Endothelial cell of umbilical vein (primary cell): ENCODE measurements around the gene UBE2H. TPM values are rescaled to one million over a fixed set of nuclear protein-coding genes. Genes with fewer than 3 reads are reported as not detected.

ENCODE experiments used
- BruUV-seq: library from RNA; stranded (reverse); fragments of 400-500 nt; replicated peaks from 2 replicates; lab custom pipeline; 2021; lab: Mats Ljungman, UMichigan
- CTCF ChIA-PET: fragments of 300-600, 350-600 bp; sonication (Branson Sonifier 250); formaldehyde crosslinking; loops from one replicate; lab custom pipeline; 2021; ENCODE audit warnings: antibody characterized with exemption, inconsistent platforms; lab: Charles Lee
- POLR2A ChIA-PET: fragments of 300-600, 350-600 bp; sonication (Branson Sonifier 250); formaldehyde crosslinking; loops from one replicate; lab custom pipeline; 2021; ENCODE audit warnings: antibody characterized with exemption, inconsistent platforms; lab: Charles Lee
- DNase-seq: peaks from one replicate; pipeline ENCODE4 v3.0.0-alpha.2; 2011; ENCODE audit warnings: low read depth, low spot score
- FAIRE-seq: peaks from 2 replicates; lab custom pipeline; 2011; peaks lifted over from hg19 to GRCh38; lab: Jason Lieb, UNC
- H2AFZ ChIP-seq: 2 replicates; pipeline ENCODE4 v1.6.0; 2012; ENCODE audit warnings: low read depth, low read length, control low read depth, inconsistent platforms
- H3K27ac ChIP-seq: 2 replicates; pipeline ENCODE4 v1.5.1; 2011; ENCODE audit warnings: low read depth, mild to moderate bottlenecking, control low read depth, low read length, moderate library complexity; ENCODE audit not compliant: insufficient read depth
- H3K27me3 ChIP-seq, 2 experiments: 2 replicates each; pipeline versions ENCODE4 v1.6.0 to v1.6.1; 2011; ENCODE audit warnings: low read length in 2 of 2, mixed read lengths in 1 of 2; ENCODE audit not compliant: control insufficient read depth in 2 of 2, insufficient read depth in 2 of 2
- H3K36me3 ChIP-seq, 2 experiments: 2 replicates in 1 of 2; 3 replicates in 1 of 2; pipeline ENCODE4 v1.5.1; 2011; ENCODE audit warnings: low read length in 2 of 2, mild to moderate bottlenecking in 1 of 2, moderate library complexity in 1 of 2; ENCODE audit not compliant: control insufficient read depth in 2 of 2, insufficient read depth in 2 of 2; ENCODE audit errors: extremely low read depth in 1 of 2
- H3K4me1 ChIP-seq: 3 replicates; pipeline ENCODE4 v1.5.1; 2011; ENCODE audit warnings: mild to moderate bottlenecking, low read length; ENCODE audit not compliant: control insufficient read depth, insufficient read depth; ENCODE audit errors: extremely low read depth
- H3K4me2 ChIP-seq: 2 replicates; pipeline ENCODE4 v1.6.1; 2011; ENCODE audit warnings: low read length, control low read depth, mixed read lengths; ENCODE audit not compliant: insufficient read depth
- H3K4me3 ChIP-seq, 3 experiments: fragments of 200-600 bp in 1 of 3; sonication (generic), shearing (Covaris generic) in 1 of 3; replicated peaks in 1 of 3; 2 replicates each; pipeline ENCODE4 v1.5.1; 2011 to 2016; ENCODE audit warnings: control low read depth in 3 of 3, low read length in 3 of 3, mild to moderate bottlenecking in 2 of 3, inconsistent platforms in 1 of 3, low read depth in 1 of 3, moderate library complexity in 1 of 3; ENCODE audit not compliant: insufficient read depth in 1 of 3
- H3K79me2 ChIP-seq: 2 replicates; pipeline ENCODE4 v1.6.0; 2012; ENCODE audit warnings: low read length, inconsistent platforms; ENCODE audit not compliant: control insufficient read depth, insufficient read depth
- H3K9ac ChIP-seq: replicated peaks from 2 replicates; pipeline ENCODE3; 2011; ENCODE audit warnings: low read length, control low read depth; ENCODE audit not compliant: insufficient read depth; ENCODE audit errors: extremely low read depth
- H3K9me1 ChIP-seq: replicated peaks from 3 replicates; pipeline ENCODE4 v1.6.0; 2011; ENCODE audit warnings: mild to moderate bottlenecking, low read length; ENCODE audit not compliant: control insufficient read depth, insufficient read depth; ENCODE audit errors: extremely low read depth
- H3K9me3 ChIP-seq: replicated peaks from 2 replicates; pipeline ENCODE4 v1.5.1; 2012; ENCODE audit warnings: low read length, inconsistent platforms; ENCODE audit not compliant: control insufficient read depth, insufficient read depth
- H4K20me1 ChIP-seq: replicated peaks from 2 replicates; pipeline ENCODE3; 2011; ENCODE audit warnings: mild to moderate bottlenecking, low read length; ENCODE audit not compliant: control insufficient read depth, insufficient read depth; ENCODE audit errors: extremely low read depth
- EZH2 ChIP-seq: IDR thresholded peaks from 2 replicates; pipeline ENCODE4 v1.6.1; 2012; ENCODE audit warnings: borderline replicate concordance, low read depth, mild to moderate bottlenecking, moderate library complexity, low read length, inconsistent platforms; ENCODE audit not compliant: severe bottlenecking
- FOS ChIP-seq: IDR thresholded peaks from 2 replicates; pipeline ENCODE4 v1.6.1; 2011; ENCODE audit warnings: mild to moderate bottlenecking, low read length, moderate library complexity, borderline replicate concordance; ENCODE audit not compliant: insufficient read depth
- GATA2 ChIP-seq: IDR thresholded peaks from 2 replicates; pipeline ENCODE4 v1.7.0; 2011; ENCODE audit warnings: low read depth, mild to moderate bottlenecking, moderate library complexity, mixed read lengths, low read length; ENCODE audit not compliant: insufficient read length, insufficient read depth
- JUN ChIP-seq: IDR thresholded peaks from 2 replicates; pipeline ENCODE4 v1.6.1; 2011; ENCODE audit warnings: borderline replicate concordance, low read depth; ENCODE audit not compliant: insufficient read length, insufficient read depth
- MYC ChIP-seq: IDR thresholded peaks from one replicate; pipeline ENCODE4 v1.6.1; 2011; ENCODE audit warnings: mild to moderate bottlenecking, low read depth, low read length
- POLR2A ChIP-seq: IDR thresholded peaks from 2 replicates; pipeline ENCODE4 v1.6.1; 2012; ENCODE audit warnings: low read depth, mild to moderate bottlenecking, control low read depth, low read length
- POLR2AphosphoS5 ChIP-seq: IDR thresholded peaks from 2 replicates; pipeline ENCODE4 v1.6.1; 2012; ENCODE audit warnings: low read depth, mild to moderate bottlenecking, control low read depth, low read length, moderate library complexity; ENCODE audit not compliant: insufficient read depth
- dilution Hi-C: fragments of 300-500 bp; cut with MboI; formaldehyde crosslinking; loops from one replicate; pipeline ENCODE4 v1.15.0; 2019; ENCODE audit warnings: low sequenced_read_pairs; ENCODE audit not compliant: extremely low pct_ligation_motif_present
- intact Hi-C: fragments of 100-400 bp; cut with micrococcal nuclease; formaldehyde crosslinking; loops from one replicate; pipeline ENCODE4 v1.10.0; 2022
- polyA plus RNA-seq, 4 experiments: library from polyadenylated mRNA; depleted of rRNA in 3 of 4; stranded (reverse) in 3 of 4; unstranded in 1 of 4; fragments of >200 nt; gene quantifications; 2 replicates each; pipeline versions ENCODE4 v1.2.1 to v1.2.3, GENCODE V29; 2011 to 2012; ENCODE audit warnings: missing spikeins in 1 of 4
- total RNA-seq: library from RNA; stranded (reverse); gene quantifications from 2 replicates; pipeline ENCODE4 v1.2.3, GENCODE V29; 2021
- TF ChIP-seq, protein P1 (sequence below): IDR thresholded peaks from 2 replicates; pipeline ENCODE4 v1.6.1; 2011; ENCODE audit not compliant: insufficient read depth, insufficient read length
- TF ChIP-seq, protein P2 (sequence below), 2 donors: IDR thresholded peaks; 1 replicate in 1 of 2; 2 replicates in 1 of 2; pipeline ENCODE4 v1.5.1; 2011; ENCODE audit warnings: low read length in 2 of 2, mild to moderate bottlenecking in 2 of 2, moderate library complexity in 2 of 2, control low read depth in 1 of 2, inconsistent platforms in 1 of 2, low read depth in 1 of 2; ENCODE audit not compliant: insufficient read depth in 1 of 2; ENCODE audit errors: extremely low read depth in 1 of 2

UBE2H gene
- total and polyA plus RNA-seq, 2 donors (not counting 3 experiments of a cell fraction or from before 2014, with no cell fraction given), result 51.7 to 90.1 TPM

DNA sequence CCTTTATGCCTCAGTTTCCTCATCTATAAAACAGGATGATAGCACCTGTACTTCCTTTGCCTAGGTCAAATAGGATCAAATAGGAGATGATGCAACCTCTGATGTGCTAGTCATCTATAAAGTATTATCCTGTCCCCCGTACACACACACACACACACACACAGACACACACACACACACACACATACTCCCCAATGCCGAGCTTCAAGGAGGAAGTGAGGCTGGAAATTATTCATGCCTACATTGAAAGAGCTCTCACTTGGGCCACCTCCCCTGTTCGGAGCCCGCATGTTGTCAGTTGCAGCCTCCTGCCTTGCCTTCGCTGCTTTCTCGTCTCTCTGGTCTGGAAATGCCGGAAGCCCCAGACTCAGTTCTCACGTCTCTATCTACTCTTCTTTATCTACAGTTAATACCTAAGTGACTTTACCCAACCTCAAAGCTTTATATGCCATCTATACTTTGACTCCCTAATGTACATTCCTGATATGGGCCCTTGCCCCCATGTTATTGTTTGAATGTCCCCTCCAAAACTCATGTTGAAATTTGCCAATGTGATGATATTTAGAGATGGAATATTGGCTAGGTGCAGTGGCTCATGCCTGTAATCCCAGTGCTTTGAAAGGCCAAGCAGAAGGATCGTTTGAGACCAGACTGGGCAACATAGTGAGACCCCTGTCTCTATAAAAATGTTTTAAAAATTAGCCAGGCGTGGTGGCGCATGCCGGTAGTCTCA, 6.9 kb upstream of the UBE2H start:
- CTCF ChIA-PET, result interaction anchor here (1.2 to 2.8 kb wide), 7 partner anchors 9 to 129 kb away, joined by 4 to 24 read pairs (median 5); no protein-coding TSS in a partner anchor
- no peaks in the 10 kb centered on the region for H3K36me3 ChIP-seq
- H3K4me2 ChIP-seq, result no peak overlapping the region
- no peaks in the 10 kb centered on the region for H4K20me1 ChIP-seq
- POLR2A ChIA-PET, result interaction anchor here (1.6 kb wide), 1 partner anchor 10 kb away, joined by 8 read pairs; no protein-coding TSS in a partner anchor
- intact Hi-C loops (no loop called here), dilution Hi-C loops (no loop called here)
- FAIRE-seq, result no peak
- no peak overlapping the region for H3K4me3 ChIP-seq
- peak overlapping the region; percentile 88 for H3K27ac ChIP-seq
- H2AFZ ChIP-seq, result no peak overlapping the region
- H3K9me1 ChIP-seq, result no peaks in the 10 kb centered on the region
- peak; percentile 20 for DNase-seq
- H3K4me1 ChIP-seq, result peaks cover 17% of the 10 kb centered on the region
- H3K9me3 ChIP-seq, result no peaks in the 10 kb centered on the region
- no TSS peak for BruUV-seq
- no peaks in the 10 kb centered on the region for H3K27me3 ChIP-seq
- no peaks in the 10 kb centered on the region for H3K79me2 ChIP-seq
- H3K9ac ChIP-seq, result peak overlapping the region; percentile 55
- TF ChIP-seq EZH2 (no peak), POLR2AphosphoS5 (no peak), POLR2A (no peak), FOS (no peak), GATA2 (no peak), MYC (no peak), JUN (no peak)
- TF ChIP-seq, protein P1, sequence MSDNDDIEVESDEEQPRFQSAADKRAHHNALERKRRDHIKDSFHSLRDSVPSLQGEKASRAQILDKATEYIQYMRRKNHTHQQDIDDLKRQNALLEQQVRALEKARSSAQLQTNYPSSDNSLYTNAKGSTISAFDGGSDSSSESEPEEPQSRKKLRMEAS, result no peak
- TF ChIP-seq, protein P2, sequence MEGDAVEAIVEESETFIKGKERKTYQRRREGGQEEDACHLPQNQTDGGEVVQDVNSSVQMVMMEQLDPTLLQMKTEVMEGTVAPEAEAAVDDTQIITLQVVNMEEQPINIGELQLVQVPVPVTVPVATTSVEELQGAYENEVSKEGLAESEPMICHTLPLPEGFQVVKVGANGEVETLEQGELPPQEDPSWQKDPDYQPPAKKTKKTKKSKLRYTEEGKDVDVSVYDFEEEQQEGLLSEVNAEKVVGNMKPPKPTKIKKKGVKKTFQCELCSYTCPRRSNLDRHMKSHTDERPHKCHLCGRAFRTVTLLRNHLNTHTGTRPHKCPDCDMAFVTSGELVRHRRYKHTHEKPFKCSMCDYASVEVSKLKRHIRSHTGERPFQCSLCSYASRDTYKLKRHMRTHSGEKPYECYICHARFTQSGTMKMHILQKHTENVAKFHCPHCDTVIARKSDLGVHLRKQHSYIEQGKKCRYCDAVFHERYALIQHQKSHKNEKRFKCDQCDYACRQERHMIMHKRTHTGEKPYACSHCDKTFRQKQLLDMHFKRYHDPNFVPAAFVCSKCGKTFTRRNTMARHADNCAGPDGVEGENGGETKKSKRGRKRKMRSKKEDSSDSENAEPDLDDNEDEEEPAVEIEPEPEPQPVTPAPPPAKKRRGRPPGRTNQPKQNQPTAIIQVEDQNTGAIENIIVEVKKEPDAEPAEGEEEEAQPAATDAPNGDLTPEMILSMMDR (IDR thresholded peaks at IDR 0.05; ENCODE audit: extremely low read depth in 1 of 2, insufficient read depth in 1 of 2, low read depth in 1 of 2, low read length in 2 of 2), result no peak
